Mesodermal cell (in vitro differentiated cells): ENCODE measurements around the gene SYNPO2.

Experiments used
- H3K27ac ChIP-seq: 2 replicates; pipeline ENCODE4 v1.7.0; 2013; ENCODE audit warnings: mild to moderate bottlenecking, low read depth, low read length, moderate library complexity; ENCODE audit not compliant: severe bottlenecking
- H3K36me3 ChIP-seq: 2 replicates; pipeline ENCODE4 v1.7.1; 2013; ENCODE audit warnings: mild to moderate bottlenecking, low read length, moderate library complexity; ENCODE audit not compliant: control insufficient read depth, insufficient read depth
- H3K4me1 ChIP-seq: one replicate; pipeline ENCODE4 v1.7.1; 2013; ENCODE audit warnings: mild to moderate bottlenecking, low read length; ENCODE audit not compliant: insufficient read depth, control insufficient read depth, poor library complexity, severe bottlenecking
- H3K4me3 ChIP-seq: 2 replicates; pipeline ENCODE4 v1.7.0; 2013; ENCODE audit warnings: low read length, control low read depth, mild to moderate bottlenecking; ENCODE audit not compliant: insufficient read depth, poor library complexity, severe bottlenecking; ENCODE audit errors: extremely low read depth
- H3K9me3 ChIP-seq: 2 replicates; pipeline ENCODE4 v1.7.1; 2013; ENCODE audit warnings: mild to moderate bottlenecking, low read length, moderate library complexity; ENCODE audit not compliant: control insufficient read depth
- WGBS, 2 experiments: methylation state at CpG; one replicate each; pipeline ENCODE4 v1.1.5; 2013; ENCODE audit warnings: missing lambda C conversion rate in 2 of 2; ENCODE audit not compliant: insufficient coverage in 2 of 2; 5-methylcytosine and 5-hydroxymethylcytosine counted together

The SYNPO2 gene

GRCh38 chr4:119087656-119088055 lies 199.0 kb downstream of the SYNPO2 start:
- WGBS, 2 experiments = 78 to 100% methylated on average over 2 of the region's 5 CpGs
- H3K27ac ChIP-seq = no peak overlapping the region

DNA sequence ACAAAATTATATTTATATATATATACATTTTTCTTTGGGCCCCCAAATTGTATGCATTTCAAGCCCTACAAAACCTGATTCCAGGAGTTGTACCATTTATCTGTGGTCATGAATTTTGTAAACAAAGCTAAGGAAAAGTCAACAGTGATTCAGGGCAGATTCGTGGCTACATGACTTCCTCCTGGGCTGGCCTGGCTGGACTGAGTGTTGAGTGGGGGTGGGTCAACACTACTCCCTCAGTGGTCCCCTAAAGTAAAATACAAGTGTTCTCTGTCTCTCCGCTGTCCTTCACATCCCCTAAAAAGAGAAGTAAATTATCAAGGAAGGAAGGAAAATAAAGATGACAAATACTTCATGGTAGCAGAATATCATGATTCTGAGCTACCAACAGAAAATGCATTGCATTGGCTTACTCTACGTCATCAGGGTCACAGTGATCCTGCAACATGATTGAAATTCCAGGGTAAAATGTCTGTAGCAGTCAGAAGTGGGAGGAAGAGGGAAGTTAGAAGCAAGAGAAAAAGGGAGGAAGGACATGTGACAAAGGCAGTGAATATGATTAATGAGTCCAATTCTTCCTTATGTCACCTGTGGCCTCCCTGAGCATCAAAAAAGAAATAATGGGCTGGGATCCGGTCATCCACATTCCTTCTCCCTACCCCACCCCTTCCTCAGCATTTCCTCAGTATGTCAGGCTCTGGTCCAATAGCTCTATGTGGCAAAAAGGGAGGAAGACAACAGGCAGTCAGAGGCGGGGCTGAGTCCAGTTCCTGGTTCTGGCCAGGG lies 204.6 kb downstream of the SYNPO2 start:
- Histone ChIP-seq H3K4me3 (no peak overlapping the region), H3K4me1 (peaks cover 10% of the 10 kb centered on the region), H3K9me3 (peaks cover 4% of the 10 kb centered on the region), H3K36me3 (no peaks in the 10 kb centered on the region), H3K27ac (peak overlapping the region; percentile 24)
- WGBS, 2 experiments = 63% methylated on average over 3 of the region's 5 CpGs; no CpG with 5 or more reads in 1 of the 2 experiments

More at GRCh38 chr4:119087656-119088055, 199.0 kb downstream of the SYNPO2 start:
- no peak overlapping the region for H3K4me3 ChIP-seq
- no peaks in the 10 kb centered on the region for H3K4me1 ChIP-seq
- H3K36me3 ChIP-seq = no peaks in the 10 kb centered on the region
- H3K9me3 ChIP-seq = peaks cover 4% of the 10 kb centered on the region

- Histone ChIP-seq H3K4me3 (no peak overlapping the region), H3K36me3 (no peaks in the 10 kb centered on the region), H3K27ac (no peak overlapping the region), H3K4me1 (peaks cover 14% of the 10 kb centered on the region), H3K9me3 (no peaks in the 10 kb centered on the region)
- 100% methylated on average over 1 of the region's 2 CpGs; no CpG with 5 or more reads in 1 of the 2 experiments for WGBS, 2 experiments
Measured at GRCh38 chr4:119097282-119097900, 208.7 kb downstream of the SYNPO2 start.

DNA sequence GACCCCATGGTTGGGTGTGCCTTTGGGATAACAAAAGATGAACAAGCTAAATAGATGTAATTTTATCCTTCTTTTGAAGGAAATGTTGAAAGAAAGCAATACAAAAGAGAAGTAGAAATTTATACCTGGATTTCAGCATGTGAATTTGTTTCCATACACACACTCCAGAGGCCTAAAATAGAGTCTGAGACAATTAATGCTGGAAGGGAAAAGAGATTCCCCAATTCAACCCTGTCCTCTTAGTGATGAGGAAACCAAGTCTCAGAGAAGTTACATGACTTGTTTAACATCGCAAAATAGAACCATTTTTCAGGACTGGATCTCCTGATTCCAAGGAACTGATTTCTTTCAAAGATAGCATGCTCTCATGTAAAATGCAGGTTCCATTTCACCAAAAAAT lies 209.7 kb downstream of the SYNPO2 start:
- no peaks in the 10 kb centered on the region for H3K9me3 ChIP-seq
- 100% methylated on average over 1 of the region's 1 CpG; no CpG with 5 or more reads in 1 of the 2 experiments for WGBS, 2 experiments

GRCh38 chr4:119099227-119099810 lies 210.7 kb downstream of the SYNPO2 start:
- 100% methylated on average over 1 of the region's 1 CpG for WGBS, 2 experiments
- no peak overlapping the region for H3K4me3 ChIP-seq

More for the DNA sequence above, 209.7 kb downstream of the SYNPO2 start:
- H3K27ac ChIP-seq = no peak overlapping the region
- peaks cover 17% of the 10 kb centered on the region for H3K4me1 ChIP-seq
- no peak overlapping the region for H3K4me3 ChIP-seq
- H3K36me3 ChIP-seq = no peaks in the 10 kb centered on the region

GRCh38 chr4:119100655-119101054 lies 212.0 kb downstream of the SYNPO2 start:
- Histone ChIP-seq H3K9me3 (no peaks in the 10 kb centered on the region), H3K4me3 (no peak overlapping the region), H3K27ac (no peak overlapping the region), H3K36me3 (no peaks in the 10 kb centered on the region), H3K4me1 (peaks cover 25% of the 10 kb centered on the region)
- 0 to 60% methylated on average over 1 of the region's 1 CpG for WGBS, 2 experiments

More at GRCh38 chr4:119099227-119099810, 210.7 kb downstream of the SYNPO2 start:
- peaks cover 19% of the 10 kb centered on the region for H3K4me1 ChIP-seq
- no peaks in the 10 kb centered on the region for H3K9me3 ChIP-seq
- no peak overlapping the region for H3K27ac ChIP-seq
- H3K36me3 ChIP-seq = no peaks in the 10 kb centered on the region

- Histone ChIP-seq H3K27ac (peak overlapping the region; percentile 91), H3K4me3 (no peak overlapping the region), H3K9me3 (no peaks in the 10 kb centered on the region), H3K36me3 (no peaks in the 10 kb centered on the region), H3K4me1 (peaks cover 39% of the 10 kb centered on the region)
- 67 to 100% methylated on average over 1 of the region's 2 CpGs for WGBS, 2 experiments
Measured at GRCh38 chr4:119103263-119103662, 214.6 kb downstream of the SYNPO2 start.

- H3K4me3 ChIP-seq = no peak overlapping the region
- H3K9me3 ChIP-seq = no peaks in the 10 kb centered on the region
- 100% methylated on average over 3 of the region's 4 CpGs; no CpG with 5 or more reads in 1 of the 2 experiments for WGBS, 2 experiments
- peaks cover 39% of the 10 kb centered on the region for H3K4me1 ChIP-seq
- H3K36me3 ChIP-seq = no peaks in the 10 kb centered on the region
- no peak overlapping the region for H3K27ac ChIP-seq
Measured at GRCh38 chr4:119104644-119105273, 216.1 kb downstream of the SYNPO2 start.

- Histone ChIP-seq H3K4me1 (peaks cover 39% of the 10 kb centered on the region), H3K36me3 (no peaks in the 10 kb centered on the region), H3K4me3 (no peak overlapping the region), H3K9me3 (no peaks in the 10 kb centered on the region), H3K27ac (no peak overlapping the region)
- WGBS, 2 experiments = no CpG with 5 or more reads among the region's 1 CpG
Measured at GRCh38 chr4:119105605-119106004, 217.0 kb downstream of the SYNPO2 start.
